HFF-Myc (cell line): ENCODE data around the gene IPO13.

Experiments
- DNase-seq: peaks from one replicate; pipeline ENCODE4 v3.0.0-alpha.2; 2011; ENCODE audit warnings: low read depth; ENCODE audit errors: extremely low read depth
- H3K4me3 ChIP-seq: replicated peaks from 2 replicates; pipeline ENCODE4 v1.5.1; 2011; ENCODE audit warnings: low read depth, mild to moderate bottlenecking, control low read depth, low read length
- CTCF ChIP-seq: IDR thresholded peaks from 2 replicates; pipeline ENCODE4 v1.5.1; 2012; ENCODE audit warnings: mild to moderate bottlenecking, low read depth, low read length, control low read depth; ENCODE audit errors: missing control alignments

IPO13 gene

GRCh38 chr1:43974443-43975248, 27.9 kb downstream of the IPO13 start, which contains the start of gene ATP6V0B:
Gene ATP6V0B (plus strand): TSS chr1:43974960. CDS start chr1:43975041, 81 bp downstream.
- TF ChIP-seq CTCF: no peak
- peak within 1 kb of the TSS; percentile 86 for H3K4me3 ChIP-seq
- peak; percentile 75 for DNase-seq

- DNase-seq: no peak
- H3K4me3 ChIP-seq: peak overlapping the region; percentile 86
- no peak for TF ChIP-seq CTCF
Measured at GRCh38 chr1:43975249-43975961, 28.7 kb downstream of the IPO13 start.

GRCh38 chr1:43976045-43976444, 29.3 kb downstream of the IPO13 start:
- DNase-seq: no peak
- TF ChIP-seq CTCF: no peak
- H3K4me3 ChIP-seq: peak overlapping the region; percentile 86

GRCh38 chr1:43976890-43977289, 30.1 kb downstream of the IPO13 start:
- TF ChIP-seq CTCF: no peak
- H3K4me3 ChIP-seq: peak overlapping the region; percentile 86; the same call in 1 of the 2 replicates

GRCh38 chr1:43977376-43978263, 30.9 kb downstream of the IPO13 start:
- no peak for TF ChIP-seq CTCF
- DNase-seq: no peak
- peak overlapping the region; percentile 86 for H3K4me3 ChIP-seq

More at GRCh38 chr1:43976890-43977289, 30.1 kb downstream of the IPO13 start:
- DNase-seq: no peak

GRCh38 chr1:43978264-43978550, 31.5 kb downstream of the IPO13 start:
- peak overlapping the region; percentile 47 for H3K4me3 ChIP-seq
- no peak for DNase-seq
- no peak for TF ChIP-seq CTCF
